ENCODE data around the gene HNRNPU.
A peak's percentile ranks its signal among the peaks of the same experiment; 100 is the strongest.
"Not testable (repeated sequence)": the region's sequence is repeated elsewhere in the genome, so short reads cannot be mapped to it uniquely, and the experiment has no call there.

HNRNPU gene

DNA sequence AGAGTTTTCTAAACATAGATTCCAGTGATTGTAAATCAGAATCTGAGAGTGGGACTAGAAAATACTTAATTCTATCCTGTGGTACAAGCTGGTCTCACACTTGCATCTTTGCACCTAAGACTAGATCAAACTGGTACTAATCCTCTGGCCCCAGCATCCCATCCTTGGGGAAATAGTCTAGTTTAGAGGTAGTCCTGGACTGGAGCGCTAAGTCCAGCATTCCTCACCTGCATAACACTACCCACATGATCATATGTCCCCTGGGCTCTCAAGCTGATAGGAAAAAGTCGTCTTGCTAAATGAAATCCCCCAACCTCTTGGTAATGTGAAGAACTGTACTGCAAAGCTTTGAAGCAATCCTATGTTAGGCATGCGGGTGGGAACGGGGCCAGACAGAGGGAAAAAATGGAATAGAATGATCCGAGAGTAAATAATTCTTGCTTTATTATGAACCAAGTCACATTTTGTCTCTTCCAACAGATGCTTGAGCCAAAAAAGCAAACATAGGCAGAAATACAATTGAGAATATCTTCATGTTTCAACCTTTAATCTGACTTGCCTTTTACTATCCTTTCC, 24.0 kb downstream of the HNRNPU start:
- no peak for DNase-seq

GRCh38 chr1:244839656-244840055, 24.7 kb downstream of the HNRNPU start:
- no peak for DNase-seq

DNA sequence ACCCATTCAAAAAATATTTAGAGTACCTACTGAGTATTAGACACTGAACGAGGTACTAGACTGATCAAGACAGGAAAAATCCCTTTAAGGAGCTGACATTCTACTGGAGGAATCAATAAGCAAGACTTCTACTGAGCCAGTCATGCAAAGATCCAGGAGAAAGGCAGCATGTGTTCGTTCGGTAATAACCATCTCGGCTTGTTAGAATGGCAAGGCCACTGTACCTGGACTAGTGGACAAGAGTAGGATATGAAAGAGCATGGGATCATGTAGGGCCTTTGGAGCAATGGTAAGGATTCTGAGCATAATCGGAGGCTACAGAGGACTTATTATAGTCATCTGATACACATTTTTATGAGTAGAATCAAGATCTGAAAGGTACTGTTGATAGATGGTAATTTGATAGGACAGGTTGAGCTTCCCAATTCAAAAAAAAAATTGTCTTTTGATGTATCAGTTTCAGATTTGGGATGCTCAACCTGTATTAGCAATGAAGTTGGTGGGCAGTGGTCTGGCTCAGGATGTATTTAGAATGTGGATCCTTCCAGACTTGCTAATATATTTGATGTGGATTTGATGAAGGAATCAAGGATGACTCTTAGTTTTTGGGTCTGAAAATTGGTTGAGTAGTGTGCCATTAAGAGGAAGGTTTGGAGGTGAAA, 26.6 kb downstream of the HNRNPU start:
- DNase-seq, result no peak

DNA sequence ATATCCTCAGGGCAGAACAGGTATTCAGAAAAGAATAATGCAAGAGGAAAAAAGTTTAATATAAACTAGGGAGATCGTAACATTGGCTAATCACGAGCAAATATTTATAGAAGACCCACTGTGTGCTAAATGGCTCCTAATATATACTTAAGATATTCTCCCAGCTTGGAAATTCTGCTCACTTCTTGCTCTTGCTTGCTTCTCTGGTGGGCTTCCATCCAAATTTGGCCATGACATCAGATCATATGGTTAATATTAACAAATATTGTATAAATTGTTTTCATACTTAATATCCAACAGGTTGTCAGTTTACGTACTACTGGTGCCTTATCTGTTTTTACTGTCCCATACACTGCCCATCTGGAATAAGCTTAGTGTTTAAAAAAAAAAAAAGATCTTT, 27.8 kb downstream of the HNRNPU start:
- no peak for DNase-seq

GRCh38 chr1:244836135-244836521, 28.2 kb downstream of the HNRNPU start:
- peak in 3 of 4 experiments; percentile 14 to 32 (median 32) for DNase-seq

GRCh38 chr1:244835276-244836134, 28.8 kb downstream of the HNRNPU start, which contains the start of gene COX20:
Gene COX20, plus strand, starts transcription at chr1:244835658. Its CDS starts 57 bp downstream, at chr1:244835715.
- peak; percentile 93 to 98 (median 96) for DNase-seq

DNA sequence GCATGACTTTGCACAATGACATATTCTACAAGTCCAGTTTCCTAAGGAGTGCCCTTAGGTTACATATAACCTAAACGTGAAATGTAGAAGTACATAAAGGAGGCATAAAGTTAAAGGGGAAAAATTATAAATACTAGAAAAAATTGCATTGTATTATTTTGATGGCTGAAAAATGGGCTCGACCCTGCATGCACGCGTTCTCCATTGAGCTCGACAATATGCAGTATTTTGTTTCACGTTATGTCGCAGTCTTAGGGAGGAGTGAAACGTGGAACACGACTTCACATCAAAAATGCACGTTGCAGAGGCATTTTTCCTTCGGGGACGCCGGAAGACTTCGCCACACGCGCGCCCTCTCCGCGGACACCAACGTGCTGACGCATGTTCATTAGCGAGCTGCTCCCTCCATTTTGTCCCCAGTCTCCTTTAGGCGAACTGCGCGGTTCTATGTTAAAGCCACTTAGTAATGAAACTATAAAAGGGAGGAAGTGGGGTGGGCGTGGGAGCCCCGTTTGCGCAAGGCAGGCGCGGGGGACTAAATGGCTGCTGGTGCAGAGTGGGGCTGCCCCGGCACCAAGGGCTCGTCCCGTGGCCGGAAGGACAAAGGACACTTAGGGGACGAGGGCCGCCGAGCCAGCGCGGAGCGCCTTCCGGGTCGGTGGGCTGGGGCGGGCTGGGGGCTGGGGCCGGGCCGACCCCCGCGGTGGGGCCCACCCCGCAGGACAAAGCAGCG, 29.6 kb downstream of the HNRNPU start:
- peak; percentile 98 to 99 (median 98) for DNase-seq

DNA sequence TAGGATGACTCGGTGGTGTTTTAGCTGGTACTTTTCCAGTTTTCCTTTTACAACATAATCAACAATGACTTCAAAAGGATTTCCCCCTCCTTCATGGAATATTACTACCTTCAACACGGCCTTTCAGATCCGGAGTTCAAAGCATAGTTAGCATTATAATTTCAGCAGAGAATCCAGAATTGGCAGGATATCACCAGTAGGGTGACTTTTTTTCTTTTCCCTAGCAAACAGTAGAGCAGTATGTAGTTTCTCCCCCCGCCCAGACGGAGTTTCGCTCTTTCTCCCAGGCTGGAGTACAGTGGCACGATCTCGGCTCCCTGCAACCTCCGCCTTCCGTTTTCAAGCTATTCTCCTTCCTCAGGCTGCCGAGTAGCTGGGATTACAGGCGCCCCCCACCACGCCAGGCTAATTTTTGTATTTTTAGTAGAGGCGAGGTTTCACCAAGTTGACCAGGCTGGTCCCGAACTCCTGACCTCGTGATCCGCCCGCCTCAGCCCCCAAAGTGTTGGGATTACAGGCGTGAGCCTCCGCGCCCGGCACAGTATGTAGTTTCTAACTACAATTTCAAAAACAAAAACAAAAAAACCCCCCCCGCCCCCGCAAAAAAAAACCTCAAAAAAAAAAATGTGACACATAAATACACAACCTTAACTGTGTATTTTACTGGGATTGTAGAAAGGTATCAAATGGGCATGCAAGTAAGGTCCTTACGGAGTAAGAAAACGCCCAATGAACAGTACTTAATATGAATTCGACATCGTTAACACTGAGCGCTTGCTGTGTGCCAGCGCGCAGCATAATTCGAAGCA, 30.4 kb downstream of the HNRNPU start:
- DNase-seq, result peak; percentile 80 to 84 (median 83)

DNA sequence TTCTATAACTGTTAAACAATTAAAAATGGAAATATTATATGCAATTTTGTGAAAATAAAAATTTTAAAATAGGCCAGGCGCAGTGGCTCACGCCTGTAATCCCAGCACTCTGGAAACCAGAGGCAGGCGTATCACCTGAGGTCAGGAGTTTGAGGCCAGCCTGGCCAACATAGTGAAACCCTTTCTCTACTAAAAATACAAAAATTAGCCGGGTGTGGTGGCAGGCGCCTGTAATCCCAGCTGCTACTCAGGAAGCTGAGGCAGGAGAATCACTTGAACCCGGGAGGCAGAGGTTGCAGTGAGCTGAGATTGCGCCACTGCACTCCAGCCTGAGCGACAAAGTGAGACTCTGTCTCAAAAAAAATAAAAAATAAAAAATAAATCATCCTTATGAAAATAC, 31.1 kb downstream of the HNRNPU start:
- not testable (repeated sequence) for DNase-seq

DNA sequence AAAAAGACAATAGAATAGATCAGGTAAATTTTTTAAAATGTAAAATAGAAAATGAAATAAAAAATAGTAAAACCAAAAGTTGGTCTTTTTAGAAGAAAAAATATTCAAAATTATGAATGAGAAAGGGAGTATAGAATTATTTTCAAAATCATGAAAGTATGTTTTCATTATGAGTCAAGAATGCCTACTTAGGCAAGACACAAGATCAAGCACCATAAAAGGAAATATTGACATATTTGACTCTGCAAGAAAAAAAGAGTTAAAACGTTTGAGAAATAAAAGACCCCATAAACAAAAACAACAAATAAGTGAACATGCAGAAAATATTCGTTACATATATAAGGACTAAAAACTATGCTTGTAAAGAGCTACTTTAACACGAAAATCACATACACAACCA, 33.7 kb downstream of the HNRNPU start:
- DNase-seq, result no peak

- DNase-seq, result no peak
These were observed 37.6 kb downstream of the HNRNPU start for GRCh38 chr1:244826712-244827111.

- no peak for DNase-seq
These were observed 41.5 kb downstream of the HNRNPU start for GRCh38 chr1:244822878-244823277.

DNA sequence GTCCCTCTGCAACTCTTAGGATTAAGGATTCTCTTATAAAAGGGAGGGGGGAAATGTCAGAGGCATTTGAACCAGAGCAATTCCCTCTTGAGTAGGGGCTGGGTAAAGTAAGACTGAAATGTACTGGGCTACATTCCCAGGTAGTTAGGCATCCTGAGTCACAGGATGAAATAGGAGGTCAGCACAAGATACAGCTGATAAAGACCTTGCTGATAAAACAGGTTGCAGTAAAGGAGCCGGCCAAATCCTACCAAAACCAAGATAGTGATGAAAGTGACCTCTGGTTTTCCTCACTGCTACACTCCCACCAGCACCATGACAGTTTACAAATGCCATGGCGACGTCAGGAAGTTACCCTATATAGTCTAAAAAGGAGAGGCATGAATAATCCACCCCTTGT, 43.2 kb downstream of the HNRNPU start:
- no peak for DNase-seq

- DNase-seq, result no peak
These were observed 44.2 kb downstream of the HNRNPU start for GRCh38 chr1:244820131-244820530.

GRCh38 chr1:244817415-244817894, 46.9 kb downstream of the HNRNPU start:
- peak in 1 of 4 experiments; percentile 10 for DNase-seq

DNA sequence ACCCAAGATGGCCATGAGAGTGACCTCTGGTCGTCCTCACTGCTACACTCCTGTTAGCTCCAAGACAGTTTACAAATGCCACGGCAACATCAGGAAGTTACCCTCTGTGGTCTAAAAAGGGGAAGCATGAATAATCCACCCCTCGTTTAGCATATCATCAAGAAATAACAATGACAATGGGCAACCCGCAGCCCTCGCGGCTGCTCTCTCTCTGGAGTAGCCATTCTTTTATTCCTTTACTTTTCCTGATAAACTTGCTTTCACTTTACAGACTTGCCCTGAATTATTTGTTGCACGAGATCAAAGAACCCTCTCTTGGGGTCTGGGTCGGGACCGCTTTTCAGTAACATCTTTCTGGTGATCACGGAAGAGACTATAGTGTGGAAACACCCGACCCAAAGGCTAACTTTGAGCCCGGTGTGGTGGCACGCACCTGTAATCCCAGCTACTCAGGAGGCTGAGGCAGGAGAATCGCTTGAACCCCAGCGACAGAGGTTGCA, 48.7 kb downstream of the HNRNPU start:
- DNase-seq, result peak; percentile 83 to 93 (median 86)

DNA sequence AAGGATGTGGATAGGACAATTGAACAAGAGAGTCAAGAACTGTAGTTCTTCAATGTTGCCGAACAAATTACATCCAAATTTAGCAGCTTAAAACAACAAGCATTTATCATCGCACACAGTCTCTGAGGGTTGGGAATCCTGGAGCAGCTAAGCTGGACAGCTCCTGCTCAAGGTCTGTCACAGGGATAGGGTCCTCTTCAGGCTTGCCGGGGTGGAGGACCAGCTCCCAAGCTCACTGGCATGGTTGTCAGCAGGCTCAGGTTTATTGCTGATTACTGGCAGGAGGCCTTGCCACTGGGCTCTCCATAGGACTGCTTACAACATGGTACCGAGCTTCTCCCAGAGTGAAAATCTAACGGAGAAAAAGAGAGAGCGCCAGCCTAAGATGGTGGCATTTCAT, 51.0 kb downstream of the HNRNPU start:
- DNase-seq, result no peak

DNA sequence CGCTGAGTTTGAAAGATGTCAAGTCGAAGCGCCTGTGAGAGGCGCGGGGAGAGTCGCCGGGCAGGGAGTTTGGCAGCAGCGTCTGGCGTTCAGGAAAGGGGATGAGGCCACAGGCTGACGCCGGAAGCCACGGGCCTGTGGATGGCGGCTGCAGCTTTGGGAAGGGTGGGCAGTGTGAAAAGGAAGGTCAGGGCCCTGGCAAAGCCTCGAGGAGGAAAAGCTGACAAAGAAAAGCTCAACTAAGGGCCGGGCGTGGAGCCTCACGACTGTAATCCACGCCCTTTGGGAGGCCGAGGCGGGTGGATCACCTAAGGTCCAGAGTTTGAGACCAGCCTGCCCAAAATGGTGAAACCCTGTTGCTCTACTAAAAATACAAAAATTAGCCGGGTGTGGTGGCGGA, 54.1 kb downstream of the HNRNPU start:
- no peak for DNase-seq

DNA sequence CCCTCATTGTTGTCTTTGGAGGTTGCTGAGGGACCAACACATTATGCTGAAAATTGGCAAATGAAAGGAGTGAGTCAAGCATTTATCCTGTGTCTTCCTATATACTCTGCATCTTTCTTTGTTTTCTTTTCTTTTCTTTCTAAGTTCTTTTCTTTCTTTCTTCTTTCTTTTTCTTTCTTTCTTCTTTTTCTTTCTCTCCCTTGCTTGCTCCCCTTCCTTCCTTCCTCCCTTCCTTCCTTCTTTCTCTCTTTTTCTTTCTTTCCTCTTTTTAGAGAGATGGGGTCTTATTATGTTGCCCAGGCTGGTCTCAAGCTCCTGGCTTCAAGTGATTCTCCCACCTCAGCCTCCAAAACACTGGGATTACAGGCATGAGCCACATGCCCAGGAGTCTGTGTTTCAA, 57.2 kb downstream of the HNRNPU start:
- DNase-seq, result no peak

DNA sequence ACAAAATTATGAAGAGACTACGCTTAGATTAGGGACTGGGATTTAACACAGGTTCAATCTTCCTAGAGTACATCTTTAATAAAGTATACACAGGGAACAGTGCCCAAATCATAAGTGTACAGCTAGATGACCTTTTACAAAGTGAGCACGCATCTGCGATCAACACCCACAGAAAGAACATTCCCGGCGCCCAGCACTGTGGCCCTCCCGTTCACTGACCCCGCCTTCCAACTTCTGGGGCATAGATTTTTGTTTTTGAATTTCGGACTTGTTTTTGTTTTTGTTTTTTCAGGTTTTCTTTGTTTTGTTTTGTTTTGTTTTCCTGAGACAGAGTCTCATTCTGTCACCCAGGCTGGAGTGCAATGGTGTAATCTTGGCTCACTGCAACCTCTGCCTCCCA, 59.5 kb downstream of the HNRNPU start:
- DNase-seq, result no peak

DNA sequence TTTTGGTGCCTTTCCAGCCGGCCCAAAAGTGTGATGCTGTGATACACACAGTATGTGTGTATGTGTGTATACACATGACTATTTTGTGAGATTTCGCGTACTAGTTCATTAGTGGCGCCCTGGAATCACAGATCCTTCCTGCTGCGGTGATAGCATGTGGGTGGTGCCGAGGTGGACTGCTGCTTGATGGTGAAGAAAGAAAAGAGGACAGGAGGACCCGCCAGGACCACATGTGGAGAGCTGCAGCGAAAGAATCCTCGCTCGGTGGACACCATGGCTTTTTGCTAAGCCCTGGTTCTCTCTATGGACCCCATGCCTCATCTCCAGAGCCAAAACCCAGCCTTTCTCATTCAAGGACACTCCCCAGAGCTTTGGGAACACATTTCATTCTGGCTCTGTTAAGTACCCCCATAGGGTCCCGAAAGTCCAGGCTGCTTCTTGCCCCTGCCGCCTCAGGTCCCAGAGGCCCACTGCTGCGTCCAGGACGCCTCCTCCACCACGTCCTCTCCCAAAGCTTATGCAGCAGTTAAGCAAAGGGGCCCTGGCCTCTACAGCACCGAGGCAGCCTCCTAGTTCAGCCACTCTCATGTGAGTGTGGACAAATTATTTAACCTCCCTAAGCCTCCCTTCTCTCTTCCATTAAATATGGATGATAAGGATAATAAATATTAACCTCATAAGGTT, 61.6 kb downstream of the HNRNPU start:
- no peak for DNase-seq

Data from suppressor macrophage (primary cell).